Left lobe of liver (tissue), 2 donors: ENCODE results near the gene C2CD4B. TPM values are rescaled to one million over a fixed set of nuclear protein-coding genes. Genes with fewer than 3 reads are reported as not detected.

Experiments
- ATAC-seq: fragments of 200-7000 bp; cut with Tn5 transposase; one replicate; pipeline ENCODE4 v1.9.1; 2020; ENCODE audit warnings: mild to moderate bottlenecking, moderate library complexity
- DNase-seq: peaks from one replicate; pipeline ENCODE4 v3.0.0-alpha.2; 2020; ENCODE audit warnings: low spot score
- total RNA-seq: library from RNA; stranded (reverse); gene quantifications from one replicate; pipeline ENCODE4 v1.2.1, GENCODE V29; 2021
- donor health status: DM: no; HTN: no; CAD: no; lungs with moderate emphysema.
- donor health status: DM: no; HTN: yes; CAD: no.

Gene C2CD4B
- total RNA-seq, 1 donor from 2014 or later = 0.75 TPM

DNA sequence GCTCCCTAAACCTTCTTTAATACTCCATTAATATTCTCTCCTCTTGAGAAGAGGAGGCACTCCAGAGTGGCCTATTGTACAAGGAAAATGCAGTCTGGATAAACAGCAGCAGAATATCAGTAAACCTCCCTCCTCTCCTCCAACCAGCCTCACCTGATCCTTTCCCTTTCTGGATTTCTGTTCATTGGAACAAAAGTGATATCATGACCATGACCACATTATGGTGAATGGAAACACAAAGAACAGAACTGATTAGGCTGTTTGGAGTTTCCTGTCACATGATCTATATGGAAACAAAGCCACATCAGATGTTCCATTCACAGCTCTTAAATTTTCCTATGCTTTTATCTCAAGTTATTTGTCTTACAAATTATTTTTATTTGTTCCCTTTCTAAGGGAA, 14.6 kb downstream of the C2CD4B start:
- no peak for DNase-seq
- no peak for ATAC-seq

GRCh38 chr15:62149729-62150128, 15.4 kb downstream of the C2CD4B start:
- ATAC-seq (no peak), DNase-seq (no peak)

GRCh38 chr15:62147551-62147950, 17.5 kb downstream of the C2CD4B start:
- ATAC-seq (peak; percentile 77), DNase-seq (no peak)

DNA sequence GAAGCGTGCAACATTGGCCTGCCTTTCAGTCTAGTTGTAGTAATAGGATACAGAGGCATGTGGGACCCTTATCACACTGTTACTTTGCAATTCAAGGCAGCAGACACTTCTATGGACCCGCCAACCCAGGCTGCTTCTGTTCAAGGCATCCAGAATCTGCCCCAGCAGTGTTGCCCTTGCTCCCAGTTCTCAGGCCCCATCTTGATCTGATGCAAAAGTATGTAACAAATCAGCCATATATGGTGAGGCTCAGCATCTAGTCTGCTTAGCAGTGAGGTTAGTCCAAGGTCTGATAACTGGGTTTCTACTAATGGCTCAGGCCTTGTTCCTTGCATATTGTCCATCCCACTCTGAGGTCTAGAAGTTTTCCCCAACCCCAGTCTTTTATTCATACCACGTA, 17.9 kb downstream of the C2CD4B start:
- ATAC-seq = no peak
- DNase-seq = no peak

DNA sequence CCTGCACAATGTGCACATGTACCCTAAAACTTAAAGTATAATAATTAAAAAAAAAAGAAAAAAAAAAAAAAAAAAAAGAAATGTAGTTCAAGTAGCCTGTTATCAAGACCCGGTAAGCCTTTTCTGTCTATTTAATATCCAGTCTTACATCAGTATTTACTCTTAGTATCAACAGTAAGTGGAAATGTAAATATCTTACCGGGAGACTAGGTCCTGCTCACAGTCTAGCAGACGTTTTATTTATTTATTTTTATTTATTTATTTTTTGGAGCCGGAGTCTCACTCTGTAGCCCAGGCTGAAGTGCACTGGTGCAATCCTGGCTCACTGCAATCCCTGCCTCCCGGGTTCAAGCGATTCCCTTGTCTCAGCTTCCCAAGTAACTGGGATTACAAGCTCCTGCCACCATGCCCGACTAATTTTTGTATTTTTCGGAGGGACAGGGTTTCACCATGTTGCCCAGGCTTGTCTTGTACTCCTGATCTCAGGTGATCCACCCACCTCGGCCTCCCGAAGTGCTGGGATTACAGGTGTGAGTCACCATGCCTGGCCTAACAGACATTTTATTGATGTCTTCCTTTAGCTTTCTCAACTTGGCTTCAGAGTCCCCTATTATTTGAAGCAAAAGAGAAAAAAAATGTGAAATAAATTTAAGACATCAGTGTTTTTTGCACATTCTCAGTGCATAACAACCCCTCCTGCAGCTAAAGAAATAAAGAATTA, 19.9 kb downstream of the C2CD4B start:
- DNase-seq (no peak), ATAC-seq (no peak)

GRCh38 chr15:62142736-62143135, 22.3 kb downstream of the C2CD4B start:
- DNase-seq (no peak), ATAC-seq (peak; percentile 36)

DNA sequence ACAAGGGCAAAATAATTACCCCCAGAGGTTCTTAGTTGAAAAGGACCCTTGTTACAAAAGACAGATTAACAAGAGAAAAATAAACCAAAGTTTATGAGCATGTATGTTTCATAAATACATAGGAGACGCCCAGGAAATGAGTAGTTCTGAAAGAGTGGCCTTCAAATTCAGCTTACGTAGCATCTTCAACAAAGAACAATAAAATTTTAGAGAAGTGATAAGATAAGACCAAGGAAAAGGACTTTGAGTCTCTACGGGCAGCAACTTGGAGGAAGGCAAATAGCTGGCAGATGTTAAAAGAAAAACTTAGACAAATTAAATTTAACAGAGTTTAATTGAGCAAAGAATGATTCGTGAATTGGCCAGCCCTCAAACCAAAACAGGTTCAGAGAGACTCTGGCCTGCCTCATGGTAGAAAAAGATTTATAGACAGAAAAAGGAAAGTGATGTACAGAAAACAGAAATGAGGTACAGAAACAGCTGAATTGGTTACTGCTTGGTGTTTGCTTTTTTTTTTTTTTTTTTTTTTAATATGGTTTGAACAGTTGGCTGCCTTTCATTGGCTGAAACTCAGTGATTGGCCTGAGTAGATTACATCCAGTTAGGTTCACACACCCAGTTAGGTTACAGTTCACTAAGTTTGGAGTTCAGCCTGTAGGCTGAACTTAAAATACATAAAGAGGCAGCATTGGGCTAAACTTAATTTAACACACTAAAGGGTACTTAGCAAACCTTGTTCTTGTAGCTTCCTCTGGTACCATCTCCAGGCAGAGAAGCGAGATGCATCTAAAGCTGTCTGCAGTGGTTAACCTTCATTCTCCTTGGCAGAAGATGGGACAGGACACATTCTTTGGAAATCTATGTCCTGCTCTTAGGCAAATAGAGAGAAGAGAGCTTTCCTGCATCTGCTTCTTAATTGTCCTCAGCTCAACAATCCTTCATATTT, 23.2 kb downstream of the C2CD4B start:
- DNase-seq (no peak), ATAC-seq (peak; percentile 46)

- ATAC-seq = no peak
- DNase-seq = no peak
These were observed 23.9 kb downstream of the C2CD4B start for GRCh38 chr15:62141200-62141599.

GRCh38 chr15:62138124-62138523, 27.0 kb downstream of the C2CD4B start:
- DNase-seq (no peak), ATAC-seq (no peak)

DNA sequence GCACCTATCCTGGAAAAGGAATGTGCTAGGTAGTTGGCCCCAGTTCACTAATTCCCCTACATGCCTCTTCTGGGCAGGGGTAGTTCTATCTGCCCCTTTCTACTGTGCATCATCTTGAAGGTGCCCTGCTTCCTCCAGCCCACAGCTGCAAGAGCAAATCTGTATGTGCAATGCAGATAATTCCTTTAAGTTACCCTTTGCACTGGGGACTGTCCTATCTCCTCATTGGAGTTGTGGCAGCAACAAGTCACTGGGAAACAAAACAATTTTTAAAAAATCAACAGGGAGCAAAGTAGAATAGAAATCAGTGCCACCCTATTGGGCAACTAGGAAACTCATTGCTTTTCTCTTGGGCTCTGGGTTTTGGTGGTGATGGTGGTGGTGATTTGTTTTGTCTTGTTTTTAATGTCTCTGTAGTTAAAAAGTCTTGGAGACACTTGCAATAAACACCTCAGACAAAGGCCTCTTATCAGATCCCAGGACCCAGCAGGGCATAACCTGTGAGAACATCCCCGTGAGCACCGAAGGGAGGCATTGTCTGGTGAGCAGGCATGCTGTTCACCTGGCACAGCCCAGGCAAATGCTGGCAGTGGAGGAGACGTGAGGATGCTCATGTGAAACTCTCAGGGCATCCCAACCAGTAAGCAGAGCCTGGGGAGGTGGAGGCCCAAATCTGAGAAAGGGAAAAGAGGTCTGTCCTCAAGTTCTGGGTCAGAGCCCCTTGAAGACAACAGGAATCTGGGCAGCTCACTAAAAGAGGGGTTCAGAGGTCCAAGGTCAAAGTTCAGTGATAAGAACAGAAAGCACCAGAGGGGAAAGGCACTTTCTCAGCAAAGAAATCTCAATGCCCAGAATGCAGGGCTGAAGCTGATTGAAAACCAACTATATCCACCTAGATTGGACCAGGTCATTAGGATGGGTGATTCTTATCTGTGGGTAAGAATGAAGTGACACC, 27.9 kb downstream of the C2CD4B start:
- ATAC-seq = no peak
- DNase-seq = no peak

- ATAC-seq (peak; percentile 78), DNase-seq (peak; percentile 56)
These were observed 29.5 kb downstream of the C2CD4B start for GRCh38 chr15:62135532-62136134.

GRCh38 chr15:62133141-62133540, 31.9 kb downstream of the C2CD4B start:
- ATAC-seq (no peak), DNase-seq (no peak)

GRCh38 chr15:62128916-62129315, 36.2 kb downstream of the C2CD4B start:
- ATAC-seq (no peak), DNase-seq (no peak)

- ATAC-seq (no peak), DNase-seq (no peak)
These were observed 38.7 kb downstream of the C2CD4B start for GRCh38 chr15:62126364-62126763.

DNA sequence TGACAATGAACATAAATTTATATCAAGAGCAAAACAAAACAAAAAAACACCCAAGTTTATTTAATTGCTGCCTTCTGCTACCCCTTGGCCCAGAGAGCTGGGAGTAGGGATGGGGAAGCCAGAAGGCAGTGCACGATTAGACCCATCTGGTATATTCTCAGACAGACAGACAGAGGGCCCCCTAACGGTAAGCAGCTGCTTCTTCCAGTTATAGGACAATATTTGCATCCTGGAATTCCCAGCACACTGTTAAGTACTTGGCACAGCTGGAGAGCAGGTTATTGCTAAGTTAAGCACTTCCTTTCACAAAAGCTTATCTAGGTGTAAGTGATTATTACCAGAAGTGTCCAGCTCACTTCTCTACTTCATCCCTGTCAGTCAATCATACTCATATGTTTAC, 39.3 kb downstream of the C2CD4B start:
- ATAC-seq (peak; percentile 78), DNase-seq (no peak)

- DNase-seq (no peak), ATAC-seq (peak; percentile 53)
These were observed 40.1 kb downstream of the C2CD4B start for GRCh38 chr15:62124973-62125303.

DNA sequence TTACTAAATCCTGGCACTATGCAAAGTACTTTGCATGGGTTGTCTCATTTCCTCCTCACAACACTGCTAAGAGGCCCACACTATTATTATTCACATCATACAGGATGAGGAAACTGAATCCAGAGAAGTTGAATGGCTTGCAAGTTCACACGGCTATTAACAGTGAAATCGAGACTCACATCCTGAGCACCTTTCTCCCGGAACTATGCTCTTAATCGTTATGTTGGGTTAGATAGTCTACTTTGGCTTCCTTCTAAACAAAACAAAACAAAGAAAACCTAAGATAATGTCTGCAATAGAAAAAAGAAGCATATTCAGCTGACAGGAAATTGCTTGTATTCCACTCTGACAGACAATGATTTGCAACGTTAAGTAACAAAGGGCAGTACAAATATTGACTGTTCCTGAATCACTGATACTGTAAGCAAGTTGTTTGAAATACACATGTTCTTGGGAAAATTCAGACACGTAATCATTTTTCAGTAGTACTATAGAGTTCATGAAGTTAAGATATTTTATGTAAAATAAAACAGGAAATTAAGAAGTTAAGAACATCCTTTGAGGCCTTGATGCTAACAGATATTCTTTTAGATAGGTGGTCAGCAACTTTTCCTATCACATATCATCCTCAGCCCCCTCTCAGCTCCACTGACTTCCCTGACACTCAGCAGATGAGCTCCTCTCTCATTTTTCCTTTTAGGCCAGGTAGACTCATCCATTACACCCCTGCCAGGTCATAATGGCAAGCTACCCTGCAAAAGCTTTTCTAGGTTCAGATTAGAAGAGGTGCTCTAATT, 40.7 kb downstream of the C2CD4B start:
- DNase-seq = no peak
- ATAC-seq = peak; percentile 74

DNA sequence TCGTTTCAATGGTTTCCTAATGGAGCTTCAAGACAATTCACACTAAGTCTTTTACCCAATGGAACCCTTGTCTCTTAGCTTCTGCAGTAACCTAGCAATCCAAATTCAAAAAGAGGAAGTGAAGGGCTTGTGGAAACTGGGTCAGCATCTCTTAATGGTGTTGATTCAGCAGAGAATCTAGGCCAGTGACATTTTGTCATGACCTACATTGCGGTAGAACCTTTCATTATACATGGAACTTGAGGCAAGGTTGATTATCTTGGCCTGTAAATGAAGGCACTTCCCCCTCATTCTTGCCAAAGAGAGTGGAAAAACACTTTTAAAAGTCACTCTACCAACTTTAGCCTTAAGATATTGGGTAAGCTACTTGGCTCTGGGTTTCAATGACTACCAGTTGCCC, 42.8 kb downstream of the C2CD4B start:
- DNase-seq (no peak), ATAC-seq (peak; percentile 28)

DNA sequence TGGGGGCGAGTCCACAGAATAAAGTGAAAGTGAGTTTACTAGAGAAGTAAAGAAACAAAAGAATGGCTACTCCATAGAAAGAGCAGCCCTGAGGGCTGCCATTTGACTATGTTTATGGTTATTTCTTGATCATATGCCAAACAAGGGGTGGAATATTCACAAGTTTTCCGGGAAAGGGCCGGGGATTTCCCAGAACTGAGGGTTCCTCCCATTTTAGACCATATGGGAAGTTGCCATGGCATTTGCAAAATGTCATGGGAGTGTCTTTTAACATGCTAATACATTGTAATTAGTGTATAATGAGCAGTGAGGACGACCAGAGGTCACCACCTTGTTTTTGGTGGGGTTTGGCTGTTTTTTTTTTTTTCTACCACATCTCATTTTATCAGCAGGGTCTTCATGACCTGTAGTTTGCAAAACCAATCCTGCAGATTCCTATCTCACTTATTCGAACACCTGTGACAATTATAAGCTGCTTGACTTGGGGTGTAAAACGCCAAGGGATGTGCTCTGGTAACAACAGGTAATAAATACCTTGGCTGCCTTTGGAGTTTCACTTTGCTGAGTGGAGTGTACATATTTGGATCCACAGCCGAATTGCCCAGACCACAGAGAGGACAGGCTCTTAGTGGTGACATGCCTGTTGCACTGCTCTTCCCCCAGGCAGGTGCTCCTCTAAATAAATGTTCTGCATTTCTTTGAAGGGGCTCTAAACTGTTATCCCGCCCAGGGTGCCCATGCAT, 43.6 kb downstream of the C2CD4B start:
- DNase-seq (no peak), ATAC-seq (no peak)
